Stimulated activated CD8-positive, alpha-beta memory T cell treated with anti-CD3 and anti-CD28 coated beads, Interleukin-7, amount 100 ng/mL, for 24 hours (primary cell): ENCODE data around the gene TAGLN3.

Experiments
- DNase-seq: peaks from one replicate; pipeline ENCODE4 v3.0.0-alpha.2; 2020; ENCODE audit warnings: low read depth

The TAGLN3 gene

GRCh38 chr3:111978583-111979433 lies 19.9 kb upstream of the TAGLN3 start, which contains the start of gene ABHD10:
TSS of gene ABHD10 (plus strand) at chr3:111979026. CDS start at chr3:111979062, 36 bp downstream.
- peak; percentile 96 for DNase-seq

GRCh38 chr3:111979434-111980038 lies 19.2 kb upstream of the TAGLN3 start:
- no peak for DNase-seq

GRCh38 chr3:111980716-111981456 lies 17.8 kb upstream of the TAGLN3 start:
- DNase-seq = no peak

- DNase-seq = no peak
These were observed 17.3 kb upstream of the TAGLN3 start for GRCh38 chr3:111981457-111981763.

- DNase-seq = no peak
These were observed 14.0 kb upstream of the TAGLN3 start for GRCh38 chr3:111984636-111985298.

- no peak for DNase-seq
These were observed 11.9 kb upstream of the TAGLN3 start for GRCh38 chr3:111986800-111987199.

- no peak for DNase-seq
These were observed 9.6 kb upstream of the TAGLN3 start for GRCh38 chr3:111989061-111989678.

GRCh38 chr3:111993038-111993437 lies 5.7 kb upstream of the TAGLN3 start:
- no peak for DNase-seq

- no peak for DNase-seq
These were observed 982 bp downstream of the TAGLN3 start for GRCh38 chr3:111999484-112000324.

- no peak for DNase-seq
These were observed 1.6 kb downstream of the TAGLN3 start for GRCh38 chr3:112000367-112000771.

GRCh38 chr3:112000966-112001365 lies 2.2 kb downstream of the TAGLN3 start:
- DNase-seq = no peak

- no peak for DNase-seq
These were observed 2.8 kb downstream of the TAGLN3 start for GRCh38 chr3:112001526-112001925.

- DNase-seq = no peak
These were observed 3.6 kb downstream of the TAGLN3 start for GRCh38 chr3:112002096-112002971.

GRCh38 chr3:112003321-112004080 lies 4.8 kb downstream of the TAGLN3 start:
- no peak for DNase-seq

GRCh38 chr3:112004187-112004586 lies 5.5 kb downstream of the TAGLN3 start:
- DNase-seq = no peak

GRCh38 chr3:112004669-112005068 lies 5.9 kb downstream of the TAGLN3 start:
- DNase-seq = no peak

GRCh38 chr3:112005091-112005672 lies 6.5 kb downstream of the TAGLN3 start:
- DNase-seq = no peak

GRCh38 chr3:112007633-112008032 lies 8.9 kb downstream of the TAGLN3 start:
- no peak for DNase-seq

- no peak for DNase-seq
These were observed 10.9 kb downstream of the TAGLN3 start for GRCh38 chr3:112009670-112010069.
